Central memory CD8-positive, alpha-beta T cell (primary cell): ENCODE measurements around the gene SH2D3A.
A peak's percentile ranks its signal among the peaks of the same experiment; 100 is the strongest.

Experiments
- ATAC-seq: fragments of 150-1000 bp; cut with Tn5 transposase; replicated peaks from 2 replicates; pipeline ENCODE4 v1.10.0; 2022; ENCODE audit warnings: mild to moderate bottlenecking, moderate FRiP score, moderate number of reproducible peaks; ENCODE audit not compliant: poor library complexity, severe bottlenecking; ENCODE audit errors: extremely low read depth
- DNase-seq, 2 donors: peaks; one replicate each; pipeline ENCODE4 v3.0.0; 2021; ENCODE audit warnings: low spot score in 2 of 2
- H3K27ac Mint-ChIP-seq: one replicate; pipeline ENCODE4 v1.8.0; 2022; ENCODE audit warnings: low read depth, mild to moderate bottlenecking, moderate library complexity, mixed read lengths
- H3K27me3 Mint-ChIP-seq: one replicate; pipeline ENCODE4 v1.8.0; 2022; ENCODE audit warnings: mixed read lengths
- H3K36me3 Mint-ChIP-seq: one replicate; pipeline ENCODE4 v1.8.0; 2022; ENCODE audit warnings: mild to moderate bottlenecking, moderate library complexity, mixed read lengths; ENCODE audit not compliant: insufficient read depth
- H3K4me1 Mint-ChIP-seq: one replicate; pipeline ENCODE4 v1.8.0; 2022; ENCODE audit warnings: mixed read lengths
- H3K4me3 Mint-ChIP-seq: one replicate; pipeline ENCODE4 v1.8.0; 2022; ENCODE audit warnings: mild to moderate bottlenecking, moderate library complexity, mixed read lengths
- H3K9me3 Mint-ChIP-seq: one replicate; pipeline ENCODE4 v1.8.0; 2022; ENCODE audit warnings: mixed read lengths

The SH2D3A gene

DNA sequence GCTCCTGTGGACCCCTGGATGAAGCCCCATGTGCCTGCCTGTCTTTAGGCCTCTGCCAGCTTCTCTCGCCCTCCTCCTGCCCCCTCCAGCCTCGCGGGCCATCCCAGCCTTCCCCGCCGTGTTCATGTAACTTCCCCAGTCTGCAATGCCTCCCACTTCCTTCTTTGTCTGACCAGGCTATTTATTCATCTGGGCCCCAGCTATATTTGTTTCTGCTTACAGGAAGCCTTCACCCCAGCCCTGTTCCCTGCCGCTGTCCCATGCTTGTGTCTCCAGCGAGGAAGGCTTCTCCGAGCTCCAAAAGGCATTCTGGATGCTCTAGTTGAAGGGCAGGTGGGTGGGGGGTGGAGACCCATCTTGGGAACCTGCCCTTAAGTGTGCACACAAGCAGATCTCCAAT, 38.9 kb downstream of the SH2D3A start:
- Mint-ChIP-seq H3K27me3 (no peaks in the 10 kb centered on the region), H3K4me3 (no peak overlapping the region), H3K27ac (no peak overlapping the region), H3K4me1 (peaks cover 26% of the 10 kb centered on the region), H3K36me3 (peaks cover 4% of the 10 kb centered on the region), H3K9me3 (no peaks in the 10 kb centered on the region)
- ATAC-seq (no peak), DNase-seq (no peak)

GRCh38 chr19:6725513-6726231, 41.6 kb downstream of the SH2D3A start:
- no peaks in the 10 kb centered on the region for H3K9me3 Mint-ChIP-seq
- H3K4me1 Mint-ChIP-seq = peaks cover 18% of the 10 kb centered on the region
- ATAC-seq (no peak), DNase-seq (no peak)
- no peaks in the 10 kb centered on the region for H3K36me3 Mint-ChIP-seq
- no peak overlapping the region for H3K4me3 Mint-ChIP-seq
- no peaks in the 10 kb centered on the region for H3K27me3 Mint-ChIP-seq
- peak overlapping the region; percentile 53 for H3K27ac Mint-ChIP-seq

DNA sequence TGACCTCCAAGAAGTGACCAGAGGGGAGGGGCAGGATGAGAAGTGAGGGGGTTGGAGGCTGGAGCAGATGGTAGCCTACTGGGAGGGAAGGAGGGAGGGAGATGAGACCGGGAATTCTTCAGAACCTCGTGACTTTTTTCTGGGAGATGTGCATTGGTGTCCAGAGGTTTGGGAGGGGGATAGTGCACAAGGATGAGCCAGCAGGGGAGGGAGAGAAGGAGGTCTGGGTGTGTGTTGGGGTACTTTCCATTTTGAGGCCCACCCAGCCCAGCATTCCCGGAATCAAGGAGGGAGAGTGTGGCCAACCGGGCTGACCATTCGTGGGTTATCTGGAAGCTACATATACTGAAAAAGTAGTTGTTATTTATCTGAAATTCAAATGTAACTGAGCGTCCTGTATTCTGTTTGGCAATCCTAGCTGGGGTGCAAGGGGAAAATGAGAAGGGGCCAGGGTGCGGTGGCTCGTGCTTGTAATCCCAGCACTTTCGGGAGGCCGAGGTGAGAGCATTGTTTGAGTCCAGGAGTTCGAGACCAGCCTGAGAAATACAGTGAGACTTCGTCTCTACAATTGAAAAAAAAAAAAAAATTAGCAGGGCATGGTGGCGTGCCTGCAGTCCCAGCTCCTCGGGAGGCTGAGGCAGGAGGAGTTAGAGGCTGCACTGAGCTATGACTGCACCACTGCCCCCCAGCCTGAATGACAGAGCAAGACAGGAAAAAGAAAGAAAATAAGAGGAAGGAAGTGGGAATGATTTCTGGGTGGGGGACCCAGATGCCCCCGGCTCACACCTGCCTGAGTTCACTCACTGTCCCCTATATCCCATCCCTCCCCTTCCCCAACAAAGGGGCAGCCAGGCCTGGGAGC, 42.4 kb downstream of the SH2D3A start:
- Mint-ChIP-seq H3K27me3 (no peaks in the 10 kb centered on the region), H3K4me3 (no peak overlapping the region), H3K36me3 (no peaks in the 10 kb centered on the region), H3K9me3 (no peaks in the 10 kb centered on the region), H3K4me1 (peaks cover 22% of the 10 kb centered on the region), H3K27ac (no peak overlapping the region)
- DNase-seq = no peak
- ATAC-seq = no peak

GRCh38 chr19:6723738-6724137, 43.5 kb downstream of the SH2D3A start:
- ATAC-seq (no peak), DNase-seq (no peak)
- Mint-ChIP-seq H3K4me3 (no peak overlapping the region), H3K27ac (no peak overlapping the region), H3K4me1 (peaks cover 28% of the 10 kb centered on the region), H3K27me3 (no peaks in the 10 kb centered on the region), H3K9me3 (no peaks in the 10 kb centered on the region), H3K36me3 (no peaks in the 10 kb centered on the region)

DNA sequence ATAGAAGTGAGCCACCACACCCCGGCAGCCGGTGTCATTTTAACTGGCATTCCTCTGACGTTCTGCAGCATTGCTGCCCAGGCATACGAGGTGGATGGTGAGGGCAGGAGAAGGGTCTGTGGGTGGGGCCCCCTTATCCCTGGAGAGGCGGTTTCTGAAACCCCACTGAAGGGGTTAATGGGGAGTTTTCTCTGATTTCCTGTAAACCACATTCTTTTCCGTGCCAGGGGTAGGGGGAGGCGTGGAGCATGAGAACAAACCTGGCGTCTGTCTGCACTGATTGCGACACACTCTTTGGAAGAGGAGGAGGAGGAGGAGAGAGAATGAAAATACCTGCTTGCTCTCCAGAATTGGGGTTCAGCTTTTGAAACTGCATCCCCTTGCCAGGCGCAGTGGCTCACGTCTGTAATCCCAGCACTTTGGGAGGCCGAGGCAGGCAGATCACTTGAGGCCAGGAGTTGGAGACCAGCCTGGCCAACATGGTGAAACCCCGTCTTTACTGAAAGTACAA, 44.1 kb downstream of the SH2D3A start:
- DNase-seq (no peak), ATAC-seq (no peak)
- Mint-ChIP-seq H3K9me3 (no peaks in the 10 kb centered on the region), H3K36me3 (no peaks in the 10 kb centered on the region), H3K27ac (peak overlapping the region; percentile 41), H3K4me1 (peaks cover 28% of the 10 kb centered on the region), H3K4me3 (no peak overlapping the region), H3K27me3 (no peaks in the 10 kb centered on the region)

GRCh38 chr19:6721773-6722172, 45.5 kb downstream of the SH2D3A start:
- H3K4me3 Mint-ChIP-seq = no peak overlapping the region
- ATAC-seq = no peak
- peaks cover 35% of the 10 kb centered on the region for H3K4me1 Mint-ChIP-seq
- peaks cover 4% of the 10 kb centered on the region for H3K36me3 Mint-ChIP-seq
- H3K27ac Mint-ChIP-seq = no peak overlapping the region
- H3K27me3 Mint-ChIP-seq = no peaks in the 10 kb centered on the region
- DNase-seq = no peak
- H3K9me3 Mint-ChIP-seq = no peaks in the 10 kb centered on the region

- H3K4me1 Mint-ChIP-seq = peaks cover 35% of the 10 kb centered on the region
- no peak overlapping the region for H3K27ac Mint-ChIP-seq
Measured at GRCh38 chr19:6721138-6721474, 46.1 kb downstream of the SH2D3A start.

GRCh38 chr19:6720369-6721137, 46.7 kb downstream of the SH2D3A start, which contains the start of gene C3:
C3 (minus strand) TSS chr19:6720650; CDS start chr19:6720589, 61 bp downstream.
- no peaks in the 10 kb centered on the region for H3K9me3 Mint-ChIP-seq
- DNase-seq (no peak), ATAC-seq (no peak)
- H3K4me1 Mint-ChIP-seq = peaks cover 34% of the 10 kb centered on the region
- H3K27me3 Mint-ChIP-seq = no peaks in the 10 kb centered on the region
- peaks cover 4% of the 10 kb centered on the region for H3K36me3 Mint-ChIP-seq
- no peak within 1 kb of the TSS for H3K4me3 Mint-ChIP-seq
- H3K27ac Mint-ChIP-seq = peak within 1 kb of the TSS; percentile 2

More at GRCh38 chr19:6721138-6721474, 46.1 kb downstream of the SH2D3A start:
- Mint-ChIP-seq H3K36me3 (peaks cover 4% of the 10 kb centered on the region), H3K4me3 (no peak overlapping the region), H3K9me3 (no peaks in the 10 kb centered on the region), H3K27me3 (no peaks in the 10 kb centered on the region)
- DNase-seq (no peak), ATAC-seq (no peak)

DNA sequence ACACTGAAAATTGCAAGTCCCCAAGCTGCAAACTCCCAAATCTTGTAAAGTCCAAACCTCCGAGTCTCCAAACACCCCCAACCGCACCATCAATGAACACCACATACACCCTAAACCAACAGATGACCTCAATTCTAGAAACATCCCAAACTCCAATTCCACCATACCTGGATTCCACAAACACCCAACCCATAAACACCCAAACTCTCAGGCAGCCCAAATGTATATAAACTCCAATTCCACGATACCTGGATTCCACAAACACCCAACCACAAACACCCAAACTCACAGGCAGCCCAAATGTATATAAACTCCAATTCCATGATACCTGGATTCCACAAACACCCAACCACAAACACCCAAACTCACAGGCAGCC, 47.3 kb downstream of the SH2D3A start:
- peaks cover 28% of the 10 kb centered on the region for H3K4me1 Mint-ChIP-seq
- no peak overlapping the region for H3K4me3 Mint-ChIP-seq
- H3K36me3 Mint-ChIP-seq = peaks cover 4% of the 10 kb centered on the region
- H3K27me3 Mint-ChIP-seq = no peaks in the 10 kb centered on the region
- DNase-seq (no peak), ATAC-seq (no peak)
- peak overlapping the region; percentile 2 for H3K27ac Mint-ChIP-seq
- no peaks in the 10 kb centered on the region for H3K9me3 Mint-ChIP-seq

- Mint-ChIP-seq H3K4me3 (no peak overlapping the region), H3K9me3 (no peaks in the 10 kb centered on the region), H3K27ac (peak overlapping the region; percentile 2), H3K4me1 (peaks cover 23% of the 10 kb centered on the region), H3K27me3 (no peaks in the 10 kb centered on the region), H3K36me3 (peaks cover 4% of the 10 kb centered on the region)
- ATAC-seq (no peak), DNase-seq (no peak)
Measured at GRCh38 chr19:6719540-6719861, 47.7 kb downstream of the SH2D3A start.

DNA sequence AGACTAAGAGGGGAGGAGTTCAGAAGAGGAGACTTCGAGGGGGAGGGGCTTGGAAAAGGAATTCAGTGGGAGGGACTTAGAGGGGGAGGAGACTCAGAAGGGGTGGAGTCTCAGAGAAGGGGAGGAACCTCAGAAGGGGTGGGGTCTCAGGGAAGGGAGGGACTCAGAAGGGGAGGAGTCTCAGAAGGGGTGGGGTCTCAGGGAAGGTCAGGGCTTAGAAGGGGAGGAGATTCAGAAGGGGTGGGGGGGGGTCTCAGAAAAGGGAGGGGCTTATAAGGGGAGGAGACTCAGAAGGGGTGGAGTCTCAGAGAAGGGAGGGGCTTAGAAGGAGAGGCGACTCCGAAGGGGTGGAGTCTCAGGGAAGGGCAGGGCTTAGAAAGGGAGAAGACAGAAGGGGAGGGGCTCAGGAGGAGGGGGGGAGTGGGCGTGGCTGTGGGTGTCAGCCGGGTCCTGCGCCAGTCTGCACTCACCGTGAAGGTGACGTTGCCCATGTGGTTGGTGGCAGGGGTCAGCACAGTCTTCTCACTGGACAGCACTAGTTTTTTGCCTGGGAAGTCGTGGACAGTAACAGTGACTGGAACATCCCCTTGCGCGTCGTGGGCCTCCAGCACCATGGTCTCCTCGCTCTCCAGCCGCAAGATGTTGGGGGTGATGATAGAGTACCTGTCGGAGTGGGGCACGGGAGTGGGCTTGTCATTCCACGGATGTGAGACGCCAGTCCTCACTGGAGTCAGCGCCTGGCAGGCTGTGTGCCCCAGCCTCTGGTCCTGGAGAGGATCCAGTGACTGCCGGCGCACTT, 48.3 kb downstream of the SH2D3A start:
- peaks cover 22% of the 10 kb centered on the region for H3K4me1 Mint-ChIP-seq
- H3K27ac Mint-ChIP-seq = peak overlapping the region; percentile 2
- no peak overlapping the region for H3K4me3 Mint-ChIP-seq
- peaks cover 4% of the 10 kb centered on the region for H3K36me3 Mint-ChIP-seq
- H3K9me3 Mint-ChIP-seq = no peaks in the 10 kb centered on the region
- DNase-seq (no peak), ATAC-seq (peak; percentile 24)
- no peaks in the 10 kb centered on the region for H3K27me3 Mint-ChIP-seq
